Astrocyte of the spinal cord (primary cell): ENCODE data around the gene GAD2.

Source experiments
- DNase-seq: peaks from one replicate; pipeline ENCODE4 v3.0.0; 2011; ENCODE audit warnings: low read depth, low spot score
- H3K4me3 ChIP-seq: 2 replicates; pipeline ENCODE4 v1.5.1; 2011; ENCODE audit warnings: low read depth, mild to moderate bottlenecking, low read length, moderate library complexity
- CTCF ChIP-seq: IDR thresholded peaks from 2 replicates; pipeline ENCODE4 v1.5.1; 2012; ENCODE audit warnings: low read depth, mild to moderate bottlenecking, low read length, inconsistent platforms
- in situ Hi-C: cut with HindIII; loops from 2 replicates; pipeline ENCODE4 v1.10.0; 2017; ENCODE audit warnings: low sequenced_read_pairs

Gene GAD2

DNA sequence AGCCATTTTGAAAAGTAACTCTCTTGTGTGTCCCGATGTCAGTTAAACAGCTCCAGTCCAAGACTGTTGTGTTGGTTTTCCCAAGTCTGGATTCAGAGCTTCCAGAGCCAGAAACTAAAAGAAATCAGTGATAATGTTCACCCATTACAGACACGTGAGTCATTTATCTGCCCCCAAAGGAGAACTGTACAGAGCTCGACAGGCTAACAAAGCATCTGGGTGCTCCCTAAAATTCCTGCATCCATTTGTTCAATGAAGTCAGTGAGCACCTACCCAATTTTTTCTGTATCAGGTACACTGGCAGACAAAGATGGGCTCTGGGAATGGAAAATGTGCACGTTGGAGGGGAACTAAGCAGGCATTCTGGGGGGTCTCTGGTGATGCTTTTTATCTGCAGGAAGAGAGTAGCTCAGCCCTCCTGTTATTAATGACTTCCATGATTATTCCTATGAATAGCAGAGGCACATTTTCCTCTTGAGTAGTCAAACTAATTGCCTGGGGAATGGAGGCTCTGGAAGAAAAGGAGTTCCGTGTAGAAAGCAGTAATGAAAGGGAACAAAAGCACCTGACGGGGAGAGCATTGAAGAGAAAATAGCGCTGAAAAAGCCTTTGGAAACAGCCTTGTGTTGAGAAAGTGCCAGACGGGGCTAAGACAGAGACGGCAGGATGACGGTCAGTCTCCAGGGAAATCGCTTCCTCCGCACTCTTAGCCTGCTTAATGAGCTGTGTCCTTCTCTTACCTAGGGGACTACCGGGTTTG, 75.3 kb downstream of the GAD2 start:
- TF ChIP-seq CTCF, result no peak
- in situ Hi-C loops, result no loop called here
- no peak for DNase-seq
- no peak overlapping the region for H3K4me3 ChIP-seq

DNA sequence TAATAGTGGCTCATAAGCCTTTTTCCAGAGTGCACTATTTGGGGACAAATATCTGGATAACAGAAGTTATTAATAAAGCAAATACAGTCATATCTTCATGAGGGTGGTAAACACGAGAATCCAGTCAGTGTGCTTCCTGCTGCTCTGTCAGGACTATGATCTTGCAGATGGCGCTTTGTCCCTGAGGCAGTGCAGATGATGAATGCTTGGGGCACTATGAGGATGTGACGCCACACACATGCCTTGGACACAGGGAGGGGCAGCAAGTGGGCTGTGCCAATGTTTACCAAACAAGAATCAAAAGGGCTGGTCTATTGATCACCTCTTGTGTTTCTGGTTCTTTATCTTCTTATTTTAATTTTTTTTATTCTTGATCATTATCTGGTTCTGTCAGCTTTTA, 79.8 kb downstream of the GAD2 start:
- no peak overlapping the region for H3K4me3 ChIP-seq
- DNase-seq, result no peak
- no peak for TF ChIP-seq CTCF
- in situ Hi-C loops, result no loop called here

DNA sequence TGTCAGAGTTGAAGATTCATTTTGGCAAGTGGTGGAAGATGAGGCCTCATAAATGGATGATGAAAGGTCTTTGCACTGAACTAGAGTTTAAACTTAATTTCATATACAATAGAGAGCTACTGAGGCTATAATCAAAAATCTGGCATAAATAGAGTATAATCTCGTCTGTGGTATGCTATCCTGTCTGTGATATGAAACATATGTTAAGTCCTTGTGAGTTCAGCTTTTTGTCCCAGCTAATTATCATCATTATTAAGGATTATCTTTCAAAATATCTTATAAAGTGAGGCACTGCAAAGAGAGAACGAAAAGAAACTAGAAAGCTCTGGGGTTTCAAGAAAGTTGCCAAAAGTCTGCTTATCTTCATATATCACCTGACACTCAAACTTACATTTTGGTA, 83.4 kb downstream of the GAD2 start:
- TF ChIP-seq CTCF, result no peak
- DNase-seq, result no peak
- H3K4me3 ChIP-seq, result no peak overlapping the region
- in situ Hi-C loops, result no loop called here

GRCh38 chr10:26303366-26303765, 86.8 kb downstream of the GAD2 start:
- no peak for TF ChIP-seq CTCF
- in situ Hi-C loops, result no loop called here

DNA sequence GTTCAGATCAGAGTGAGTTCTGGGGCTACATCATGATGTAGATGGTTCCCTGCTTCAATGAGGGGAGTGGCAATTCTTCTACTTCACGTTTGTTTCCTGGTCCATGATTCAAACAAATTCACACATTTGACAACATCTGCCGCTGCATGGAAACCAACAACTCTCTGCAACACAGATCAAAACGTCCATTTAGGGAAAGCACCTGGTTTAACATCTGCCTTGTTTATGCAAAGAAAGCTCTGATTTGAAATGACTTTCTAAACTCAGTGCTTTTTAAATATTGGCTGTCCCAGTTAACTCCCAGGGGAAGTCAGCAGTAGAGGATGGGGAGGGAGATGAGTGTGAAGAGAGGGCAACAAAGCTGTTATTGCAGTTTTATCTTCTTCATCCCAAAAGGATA, 93.8 kb downstream of the GAD2 start:
- no peak for TF ChIP-seq CTCF
- in situ Hi-C loops, result no loop called here
- no peak overlapping the region for H3K4me3 ChIP-seq
- no peak for DNase-seq

More at GRCh38 chr10:26303366-26303765, 86.8 kb downstream of the GAD2 start:
- DNase-seq, result no peak
- H3K4me3 ChIP-seq, result no peak overlapping the region

DNA sequence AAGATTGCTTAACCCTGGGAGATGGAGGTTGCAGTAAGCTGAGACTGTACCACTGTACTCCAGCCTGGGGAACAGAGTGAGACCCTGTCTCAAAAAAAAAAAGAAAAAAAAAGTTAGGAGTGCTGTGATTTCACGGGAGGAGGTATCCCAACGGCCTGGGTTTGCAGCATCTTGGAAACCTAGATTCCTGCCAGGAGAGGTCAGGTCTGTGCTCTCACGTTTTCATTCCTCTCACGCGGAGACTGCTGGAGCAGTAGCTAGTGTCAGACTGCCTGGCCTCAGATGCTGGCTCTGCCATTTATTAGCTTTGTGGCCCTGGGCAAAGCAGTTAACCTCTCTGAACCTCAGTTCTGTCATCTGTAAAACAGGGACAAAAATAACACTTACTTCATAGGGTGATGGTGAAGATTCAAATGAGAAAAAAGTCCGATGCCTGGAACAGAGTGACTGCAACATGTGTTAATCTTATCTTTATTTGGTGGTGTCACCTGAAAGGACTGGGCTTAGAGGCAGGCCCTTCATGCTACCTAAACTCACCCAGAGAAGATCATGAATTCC, 94.9 kb downstream of the GAD2 start:
- no peak overlapping the region for H3K4me3 ChIP-seq
- DNase-seq, result no peak
- TF ChIP-seq CTCF, result no peak
- in situ Hi-C loops, result no loop called here
